GM23338 (cell line): ENCODE measurements around the gene MERTK. TPM values are rescaled to one million over a fixed set of nuclear protein-coding genes. Genes with fewer than 3 reads are reported as not detected.

Experiments used
- ATAC-seq: fragments of 200-7000 bp; cut with Tn5 transposase; 3 replicates; pipeline ENCODE4 v1.9.1; 2020
- DNase-seq: peaks from one replicate; pipeline ENCODE4 v3.0.0-alpha.2; 2015; ENCODE audit warnings: low spot score
- H2AFZ ChIP-seq: fragments of 200-600 bp; sonication (generic); 2 replicates; pipeline ENCODE4 v1.8.0; 2016; ENCODE audit warnings: antibody characterized with exemption, mild to moderate bottlenecking, moderate library complexity
- H3F3A ChIP-seq: fragments of 200-600 bp; sonication (generic); replicated peaks from 2 replicates; pipeline ENCODE4 v1.8.0; 2017; ENCODE audit warnings: antibody characterized with exemption, mixed run types, low read depth
- H3K27ac ChIP-seq: fragments of 200-600 bp; sonication (generic); 2 replicates; pipeline ENCODE4 v1.6.1; 2016; ENCODE audit warnings: low read depth
- H3K27me3 ChIP-seq: fragments of 200-600 bp; sonication (generic); 2 replicates; pipeline ENCODE4 v1.8.0; 2016; ENCODE audit warnings: mild to moderate bottlenecking, mixed run types, moderate library complexity; ENCODE audit not compliant: insufficient read depth
- H3K36me3 ChIP-seq: fragments of 200-600 bp; sonication (generic); 2 replicates; pipeline ENCODE4 v1.8.0; 2016; ENCODE audit warnings: mild to moderate bottlenecking; ENCODE audit not compliant: insufficient read depth
- H3K4me1 ChIP-seq: fragments of 200-600 bp; sonication (generic); 2 replicates; pipeline ENCODE4 v1.8.0; 2016; ENCODE audit warnings: mild to moderate bottlenecking, moderate library complexity; ENCODE audit not compliant: insufficient read depth
- H3K4me2 ChIP-seq: fragments of 200-600 bp; sonication (generic); 2 replicates; pipeline ENCODE4 v1.7.1; 2017; ENCODE audit warnings: mixed run types
- H3K4me3 ChIP-seq: fragments of 200-600 bp; sonication (generic); 2 replicates; pipeline ENCODE4 v1.6.1; 2016; ENCODE audit warnings: mixed run types
- H3K79me2 ChIP-seq: fragments of 200-600 bp; sonication (generic); replicated peaks from 2 replicates; pipeline ENCODE4 v1.8.0; 2017; ENCODE audit warnings: mild to moderate bottlenecking; ENCODE audit not compliant: insufficient read depth
- H3K9me2 ChIP-seq: fragments of 200-600 bp; sonication (generic); 2 replicates; pipeline ENCODE4 v1.8.0; 2017; ENCODE audit not compliant: insufficient read depth
- H4K20me1 ChIP-seq: fragments of 200-600 bp; sonication (generic); replicated peaks from 2 replicates; pipeline ENCODE4 v1.8.0; 2017; ENCODE audit warnings: mild to moderate bottlenecking; ENCODE audit not compliant: insufficient read depth
- H3K27ac Mint-ChIP-seq: 2 replicates; pipeline ENCODE4 v1.8.0; 2020; ENCODE audit warnings: inconsistent platforms, mild to moderate bottlenecking, moderate library complexity, mixed read lengths
- H3K27me3 Mint-ChIP-seq: 3 replicates; pipeline ENCODE4 v1.8.0; 2022; ENCODE audit warnings: low read depth, mild to moderate bottlenecking, moderate library complexity, mixed read lengths, inconsistent platforms; ENCODE audit not compliant: insufficient read depth, poor library complexity
- H3K36me3 Mint-ChIP-seq: 3 replicates; pipeline ENCODE4 v1.8.0; 2021; ENCODE audit warnings: low read depth, mild to moderate bottlenecking, inconsistent platforms, moderate library complexity, mixed read lengths
- H3K4me1 Mint-ChIP-seq: 3 replicates; pipeline ENCODE4 v1.8.0; 2020; ENCODE audit warnings: mild to moderate bottlenecking, inconsistent platforms, mixed read lengths
- H3K4me3 Mint-ChIP-seq: 3 replicates; pipeline ENCODE4 v1.8.0; 2021; ENCODE audit warnings: moderate library complexity, mild to moderate bottlenecking, inconsistent platforms, mixed read lengths
- H3K9me3 Mint-ChIP-seq: 3 replicates; pipeline ENCODE4 v1.8.0; 2020; ENCODE audit warnings: moderate library complexity, mild to moderate bottlenecking, inconsistent platforms, mixed read lengths
- CREB1 ChIP-seq: fragments of 250-450 bp; sonication (Bioruptor Pico); IDR thresholded peaks from 2 replicates; pipeline ENCODE4 v1.5.0; 2020; ENCODE audit warnings: low read depth, mild to moderate bottlenecking, moderate library complexity
- CTCF ChIP-seq, 2 experiments: fragments of 200-600 bp in 1 of 2; sonication (generic) in 1 of 2; conservative IDR thresholded peaks; 2 replicates each; pipeline versions ENCODE4 v1.5.1 to v1.6.1; 2016 to 2017; ENCODE audit warnings: antibody characterized with exemption in 2 of 2, low read depth in 2 of 2, mild to moderate bottlenecking in 2 of 2, moderate library complexity in 1 of 2
- ETS1 ChIP-seq: IDR thresholded peaks from 2 replicates; pipeline ENCODE4 v1.6.1; 2016; ENCODE audit warnings: antibody characterized with exemption
- EZH2 ChIP-seq: fragments of 200-600 bp; sonication (generic); IDR thresholded peaks from one replicate; pipeline ENCODE4 v1.8.0; 2017; ENCODE audit warnings: antibody characterized with exemption, mild to moderate bottlenecking, low read depth; ENCODE audit not compliant: unreplicated experiment
- EZH2phosphoT487 ChIP-seq: fragments of 200-600 bp; sonication (generic); IDR thresholded peaks from one replicate; pipeline ENCODE4 v1.8.1; 2018; ENCODE audit warnings: antibody characterized with exemption; ENCODE audit not compliant: unreplicated experiment
- JUNB ChIP-seq: IDR thresholded peaks from one replicate; pipeline ENCODE4 v1.6.1; 2016; ENCODE audit warnings: antibody characterized with exemption; ENCODE audit not compliant: unreplicated experiment
- NANOG ChIP-seq: IDR thresholded peaks from 2 replicates; pipeline ENCODE4 v1.6.1; 2016; ENCODE audit warnings: antibody characterized with exemption, borderline replicate concordance
- POLR2AphosphoS5 ChIP-seq: IDR thresholded peaks from 2 replicates; pipeline ENCODE4 v1.6.1; 2016; ENCODE audit warnings: antibody characterized with exemption, low read depth
- REST ChIP-seq: IDR thresholded peaks from one replicate; pipeline ENCODE4 v1.6.1; 2018; ENCODE audit warnings: antibody characterized with exemption; ENCODE audit not compliant: unreplicated experiment
- STAT1 ChIP-seq: IDR thresholded peaks from one replicate; pipeline ENCODE4 v1.6.1; 2016; ENCODE audit warnings: antibody characterized with exemption; ENCODE audit not compliant: unreplicated experiment
- ZNF114 ChIP-seq: fragments of 250-450 bp; sonication (Bioruptor Pico); IDR thresholded peaks from 2 replicates; pipeline ENCODE4 v1.5.0; 2020; ENCODE audit warnings: mild to moderate bottlenecking, moderate library complexity
- ZNF331 ChIP-seq: fragments of 250-450 bp; sonication (Bioruptor Pico); IDR thresholded peaks from 2 replicates; pipeline ENCODE4 v1.5.0; 2020; ENCODE audit warnings: low read depth, mild to moderate bottlenecking, moderate library complexity
- ZNF462 ChIP-seq: fragments of 250-450 bp; sonication (Bioruptor Pico); IDR thresholded peaks from 2 replicates; pipeline ENCODE4 v1.5.0; 2020; ENCODE audit warnings: mild to moderate bottlenecking, moderate library complexity
- polyA plus RNA-seq: library from polyadenylated mRNA; unstranded; fragments of >200 nt; fragmentation: Nextera tagmentation; extraction: Ambion mirVana; gene quantifications from 2 replicates; pipeline ENCODE4 v1.2.1, GENCODE V29; 2016
- total RNA-seq: library from RNA; depleted of rRNA; stranded (reverse); fragments of >200 nt; shearing (Covaris generic); gene quantifications from 2 replicates; pipeline ENCODE4 v1.2.3, GENCODE V29; 2014

Gene MERTK
- total and polyA plus RNA-seq, 2 experiments from 2014 or later: 3.0 to 9.0 TPM

DNA sequence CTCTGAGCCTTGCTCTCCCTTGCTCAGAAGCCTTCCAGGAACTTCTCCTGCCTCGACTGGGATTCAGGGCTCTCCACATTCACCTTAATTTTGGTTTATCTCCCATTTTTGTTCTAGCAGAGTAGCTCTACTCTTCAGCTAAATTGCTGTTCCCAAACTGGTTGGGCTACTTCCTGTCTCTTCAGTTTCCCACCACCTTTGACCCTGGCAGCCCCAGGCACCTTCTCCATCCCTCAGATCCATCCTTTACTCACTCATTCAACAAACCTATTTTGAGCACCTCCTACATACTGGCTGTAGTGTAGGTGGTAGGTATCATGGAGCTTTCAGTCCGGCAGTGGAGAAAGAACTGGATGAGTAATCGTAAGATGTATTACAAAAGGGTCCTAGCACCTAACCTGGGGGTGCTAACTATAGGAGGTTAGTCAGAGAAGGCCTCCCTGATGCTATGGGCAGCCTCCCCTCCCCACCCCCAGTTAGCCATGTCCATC lies 26.3 kb downstream of the MERTK start:
- Histone ChIP-seq H3K27me3 (no peaks in the 10 kb centered on the region), H3K4me1 (no peaks in the 10 kb centered on the region), H3K4me3 (no peak overlapping the region), H3K79me2 (no peaks in the 10 kb centered on the region), H3K27ac (no peak overlapping the region), H2AFZ (no peak overlapping the region), H3K9me2 (no peaks in the 10 kb centered on the region), H4K20me1 (no peaks in the 10 kb centered on the region), H3K4me2 (no peak overlapping the region), H3K36me3 (no peaks in the 10 kb centered on the region), H3F3A (no peaks in the 10 kb centered on the region)
- no peak for DNase-seq
- ATAC-seq: no peak
- Mint-ChIP-seq H3K27me3 (peaks cover 6% of the 10 kb centered on the region), H3K27ac (no peak overlapping the region), H3K4me1 (peaks cover 12% of the 10 kb centered on the region; the same call in 2 of the 3 replicates), H3K9me3 (no peaks in the 10 kb centered on the region), H3K4me3 (no peak overlapping the region), H3K36me3 (0 out of 3 replicates have a peak, but pooled peaks cover 3% of the 10 kb centered on the region)
- TF ChIP-seq ETS1 (no peak), NANOG (no peak), CTCF (conservative IDR thresholded peaks at IDR 0.05; ENCODE audit: low read depth in 2 of 2) (no peak), JUNB (no peak), EZH2 (no peak), POLR2AphosphoS5 (no peak), ZNF462 (no peak), CREB1 (CRISPR knock-in tag) (no peak), ZNF331 (no peak), ZNF114 (CRISPR knock-in tag) (no peak), STAT1 (no peak), EZH2phosphoT487 (no peak), REST (no peak)
